CD14-positive monocyte (primary cell): ENCODE results near the gene LSG1. TPM values are rescaled to one million over a fixed set of nuclear protein-coding genes. Genes with fewer than 3 reads are reported as not detected.

ENCODE experiments used
- DNase-seq, 3 donors: peaks; one replicate each; pipeline ENCODE4 v3.0.0-alpha.2; 2011 to 2022
- H2AFZ ChIP-seq: 2 replicates; pipeline ENCODE4 v1.6.0; 2012; ENCODE audit warnings: mild to moderate bottlenecking, low read depth, low read length, inconsistent platforms; ENCODE audit not compliant: insufficient read depth, poor library complexity, severe bottlenecking
- H3K27ac ChIP-seq, 2 donors: 1 replicate in 1 of 2; 2 replicates in 1 of 2; pipeline ENCODE4 v1.5.1; 2012 to 2013; ENCODE audit warnings: low read length in 2 of 2, control low read depth in 1 of 2, inconsistent platforms in 1 of 2, low read depth in 1 of 2, mild to moderate bottlenecking in 1 of 2
- H3K27me3 ChIP-seq, 2 donors: one replicate each; pipeline versions ENCODE4 v1.6.0 to v1.6.1; 2011 to 2013; ENCODE audit warnings: low read length in 2 of 2; ENCODE audit not compliant: control insufficient read depth in 2 of 2, insufficient read depth in 2 of 2
- H3K36me3 ChIP-seq, 2 donors: replicated peaks in 1 of 2; 1 replicate in 1 of 2; 2 replicates in 1 of 2; pipeline versions ENCODE4 v1.5.1 to v1.6.1; 2012 to 2013; ENCODE audit warnings: low read length in 2 of 2, control low read depth in 1 of 2, inconsistent platforms in 1 of 2, mild to moderate bottlenecking in 1 of 2; ENCODE audit not compliant: insufficient read depth in 2 of 2, control insufficient read depth in 1 of 2
- H3K4me1 ChIP-seq, 2 donors: 1 replicate in 1 of 2; 2 replicates in 1 of 2; pipeline versions ENCODE4 v1.5.1 to v1.6.1; 2012 to 2013; ENCODE audit warnings: low read length in 2 of 2, control low read depth in 1 of 2, inconsistent platforms in 1 of 2, mild to moderate bottlenecking in 1 of 2, moderate library complexity in 1 of 2; ENCODE audit not compliant: insufficient read depth in 2 of 2, control insufficient read depth in 1 of 2
- H3K4me2 ChIP-seq: replicated peaks from 2 replicates; pipeline ENCODE3; 2012; ENCODE audit warnings: low read length, moderate library complexity, mild to moderate bottlenecking; ENCODE audit not compliant: poor library complexity, severe bottlenecking; ENCODE audit errors: extremely low read depth
- H3K4me3 ChIP-seq, 3 experiments: fragments of 200-600 bp in 1 of 3; sonication (generic) in 1 of 3; replicated peaks in 1 of 3; 1 replicate in 2 of 3; 2 replicates in 1 of 3; pipeline ENCODE4 v1.5.1; 2011 to 2013; ENCODE audit warnings: low read length in 3 of 3, mild to moderate bottlenecking in 3 of 3, control low read depth in 2 of 3, low read depth in 2 of 3, inconsistent platforms in 1 of 3, moderate library complexity in 1 of 3
- H3K79me2 ChIP-seq: 2 replicates; pipeline ENCODE4 v1.6.0; 2012; ENCODE audit warnings: mild to moderate bottlenecking, control low read depth, inconsistent platforms, low read length, moderate library complexity; ENCODE audit not compliant: insufficient read depth
- H3K9ac ChIP-seq: 2 replicates; pipeline ENCODE4 v1.6.0; 2017; ENCODE audit warnings: low read length, mild to moderate bottlenecking; ENCODE audit not compliant: insufficient read depth, poor library complexity, severe bottlenecking
- H3K9me3 ChIP-seq, 2 donors: replicated peaks in 1 of 2; 1 replicate in 1 of 2; 2 replicates in 1 of 2; pipeline versions ENCODE4 v1.5.1 to v1.6.1; 2012 to 2013; ENCODE audit warnings: low read length in 2 of 2, control low read depth in 1 of 2; ENCODE audit not compliant: control insufficient read depth in 1 of 2, insufficient read depth in 1 of 2
- H4K20me1 ChIP-seq: 2 replicates; pipeline ENCODE4 v1.6.0; 2012; ENCODE audit warnings: mild to moderate bottlenecking, low read length, control low read depth, moderate library complexity; ENCODE audit not compliant: insufficient read depth
- H3K27ac Mint-ChIP-seq, 7 donors: one replicate each; pipeline ENCODE4 v1.8.0; 2020; ENCODE audit warnings: mild to moderate bottlenecking in 7 of 7, mixed read lengths in 7 of 7, moderate library complexity in 6 of 7, inconsistent platforms in 2 of 7
- H3K27me3 Mint-ChIP-seq, 3 donors: one replicate each; pipeline ENCODE4 v1.8.0; 2021 to 2022; ENCODE audit warnings: low read depth in 3 of 3, mild to moderate bottlenecking in 3 of 3, mixed read lengths in 3 of 3, moderate library complexity in 3 of 3, inconsistent platforms in 1 of 3
- H3K36me3 Mint-ChIP-seq, 2 donors: one replicate each; pipeline ENCODE4 v1.8.0; 2020; ENCODE audit warnings: mixed read lengths in 2 of 2, inconsistent platforms in 1 of 2, mild to moderate bottlenecking in 1 of 2
- H3K4me1 Mint-ChIP-seq: one replicate; pipeline ENCODE4 v1.8.0; 2020; ENCODE audit warnings: mild to moderate bottlenecking, mixed read lengths
- H3K4me3 Mint-ChIP-seq, 2 donors: one replicate each; pipeline ENCODE4 v1.8.0; 2020; ENCODE audit warnings: mild to moderate bottlenecking in 2 of 2, mixed read lengths in 2 of 2, moderate library complexity in 1 of 2
- H3K9me3 Mint-ChIP-seq, 7 donors: one replicate each; pipeline ENCODE4 v1.8.0; 2020 to 2022; ENCODE audit warnings: mixed read lengths in 7 of 7, mild to moderate bottlenecking in 6 of 7, moderate library complexity in 6 of 7, inconsistent platforms in 2 of 7
- CTCF ChIP-seq: fragments of 200-600 bp; IDR thresholded peaks from one replicate; pipeline ENCODE4 v1.8.0; 2022; ENCODE audit warnings: antibody characterized with exemption, mild to moderate bottlenecking
- WGBS: methylation state at CpG from one replicate; pipeline ENCODE4 v1.1.5; 2013; ENCODE audit warnings: missing lambda C conversion rate; ENCODE audit not compliant: insufficient coverage; 5-methylcytosine and 5-hydroxymethylcytosine counted together
- intact Hi-C, 2 donors: fragments of 100-400 bp; cut with micrococcal nuclease; formaldehyde crosslinking; loops; one replicate each; pipeline versions ENCODE4 v1.15.0 to v1.15.1; 2023
- polyA plus RNA-seq, 3 donors: library from polyadenylated mRNA; depleted of rRNA in 1 of 3; unstranded in 2 of 3; stranded (reverse) in 1 of 3; fragments of 300-500 nt in 2 of 3; fragments of >200 nt in 1 of 3; fragmentation: Illumina TruSeq in 2 of 3; gene quantifications; 1 replicate in 2 of 3; 2 replicates in 1 of 3; pipeline ENCODE4 v1.2.3, GENCODE V29; 2012 to 2021

Gene LSG1
- polyA plus RNA-seq, 3 donors = 6.7 to 30.9 (median 9.9) TPM

GRCh38 chr3:194602669-194603171, 69.3 kb downstream of the LSG1 start:
- DNase-seq = no peak
- peaks cover 0 to 2% (median 0%) of the 10 kb centered on the region in 7 donors for H3K9me3 Mint-ChIP-seq
- no peaks in the 10 kb centered on the region for H3K27me3 Mint-ChIP-seq
- Histone ChIP-seq H3K9ac (no peak overlapping the region), H3K4me1 (no peaks in the 10 kb centered on the region), H3K4me2 (no peak overlapping the region), H3K9me3 (no peaks in the 10 kb centered on the region), H3K36me3 (no peaks in the 10 kb centered on the region), H2AFZ (no peak overlapping the region), H3K79me2 (no peaks in the 10 kb centered on the region), H3K27ac (no peak overlapping the region), H4K20me1 (no peaks in the 10 kb centered on the region), H3K27me3 (no peaks in the 10 kb centered on the region), H3K4me3 (no peak overlapping the region)
- H3K4me3 Mint-ChIP-seq = no peak overlapping the region
- no peaks in the 10 kb centered on the region for H3K4me1 Mint-ChIP-seq
- intact Hi-C loops = no loop called here
- 89% methylated on average over 5 of the region's 10 CpGs for WGBS
- no peaks in the 10 kb centered on the region for H3K36me3 Mint-ChIP-seq
- no peak for TF ChIP-seq CTCF
- H3K27ac Mint-ChIP-seq = no peak overlapping the region

GRCh38 chr3:194598771-194599557, 73.0 kb downstream of the LSG1 start:
- no peaks in the 10 kb centered on the region for H3K79me2 ChIP-seq
- no peak for DNase-seq
- H3K27ac Mint-ChIP-seq = no peak overlapping the region
- WGBS = 86% methylated on average over 23 of the region's 25 CpGs
- no peaks in the 10 kb centered on the region for H4K20me1 ChIP-seq
- H3K9ac ChIP-seq = no peak overlapping the region
- peaks cover 0 to 5% of the 10 kb centered on the region in 2 donors for H3K4me1 ChIP-seq
- H3K9me3 Mint-ChIP-seq = peaks cover 0 to 2% (median 0%) of the 10 kb centered on the region in 7 donors
- H3K27me3 Mint-ChIP-seq = peaks cover 0 to 1% (median 0%) of the 10 kb centered on the region in 3 donors
- H3K9me3 ChIP-seq = no peaks in the 10 kb centered on the region
- no peak overlapping the region for H3K4me2 ChIP-seq
- H3K4me3 ChIP-seq = no peak overlapping the region
- no peak for TF ChIP-seq CTCF
- H3K36me3 Mint-ChIP-seq = no peaks in the 10 kb centered on the region
- peaks cover 4% of the 10 kb centered on the region for H3K4me1 Mint-ChIP-seq
- intact Hi-C loops = loop anchor here in 1 of 2 donors (10.0 kb wide), 1 partner anchor 64 kb away; no protein-coding TSS in a partner anchor
- no peak overlapping the region for H3K27ac ChIP-seq
- H3K36me3 ChIP-seq = no peaks in the 10 kb centered on the region
- H2AFZ ChIP-seq = no peak overlapping the region
- no peaks in the 10 kb centered on the region for H3K27me3 ChIP-seq
- no peak overlapping the region for H3K4me3 Mint-ChIP-seq
